Non-pigmented ciliary epithelial cell (primary cell): ENCODE results near the gene AQP2.

Source experiments
- DNase-seq: peaks from one replicate; pipeline ENCODE4 v3.0.0-alpha.2; 2010; ENCODE audit warnings: low read depth

AQP2 gene

GRCh38 chr12:49941556-49942511 lies 8.7 kb upstream of the AQP2 start:
- no peak for DNase-seq

GRCh38 chr12:49942512-49942893 lies 8.0 kb upstream of the AQP2 start:
- no peak for DNase-seq

GRCh38 chr12:49942921-49943624 lies 7.5 kb upstream of the AQP2 start:
- DNase-seq: no peak

GRCh38 chr12:49943625-49943960 lies 6.9 kb upstream of the AQP2 start:
- no peak for DNase-seq

- DNase-seq: no peak
These were observed 6.5 kb upstream of the AQP2 start for GRCh38 chr12:49944046-49944445.

GRCh38 chr12:49944718-49945117 lies 5.8 kb upstream of the AQP2 start:
- DNase-seq: no peak

- peak; percentile 20 for DNase-seq
These were observed 5.0 kb upstream of the AQP2 start for GRCh38 chr12:49945394-49946080.

- DNase-seq: no peak
These were observed 4.5 kb upstream of the AQP2 start for GRCh38 chr12:49946086-49946485.

GRCh38 chr12:49946497-49946896 lies 4.0 kb upstream of the AQP2 start:
- DNase-seq: no peak

- no peak for DNase-seq
These were observed 2.8 kb upstream of the AQP2 start for GRCh38 chr12:49947593-49948226.

GRCh38 chr12:49948866-49949845 lies 1.4 kb upstream of the AQP2 start:
- DNase-seq: no peak

GRCh38 chr12:49949866-49950265 lies 671 bp upstream of the AQP2 start:
- no peak for DNase-seq

GRCh38 chr12:49951411-49952240 lies 1.1 kb downstream of the AQP2 start:
- no peak for DNase-seq

GRCh38 chr12:49952391-49953055 lies 2.0 kb downstream of the AQP2 start:
- DNase-seq: no peak

GRCh38 chr12:49953151-49953550 lies 2.6 kb downstream of the AQP2 start:
- DNase-seq: no peak

GRCh38 chr12:49953961-49954846 lies 3.7 kb downstream of the AQP2 start:
- DNase-seq: no peak

GRCh38 chr12:49954863-49955830 lies 4.6 kb downstream of the AQP2 start:
- DNase-seq: no peak
